HG02840 (cell line): Measurements from ENCODE around the gene CYP26C1.

Experiments
- ATAC-seq: cut with Tn5 transposase; IDR thresholded peaks from one replicate; pipeline ENCODE4 v1.9.1; 2021; ENCODE audit warnings: mild to moderate bottlenecking, moderate library complexity, moderate number of reproducible peaks; ENCODE audit not compliant: unreplicated experiment, low FRiP score

CYP26C1 gene

GRCh38 chr10:93063144-93063976, 2.8 kb downstream of the CYP26C1 start:
- ATAC-seq: no peak

GRCh38 chr10:93063977-93064660, 3.5 kb downstream of the CYP26C1 start:
- ATAC-seq: no peak

GRCh38 chr10:93064874-93065660, 4.5 kb downstream of the CYP26C1 start:
- ATAC-seq: no peak

- ATAC-seq: no peak
These were observed 5.3 kb downstream of the CYP26C1 start for GRCh38 chr10:93065675-93066543.

GRCh38 chr10:93066544-93066913, 5.9 kb downstream of the CYP26C1 start:
- no peak for ATAC-seq

GRCh38 chr10:93067443-93068365, 7.1 kb downstream of the CYP26C1 start:
- no peak for ATAC-seq

- no peak for ATAC-seq
These were observed 8.0 kb downstream of the CYP26C1 start for GRCh38 chr10:93068411-93069244.

- ATAC-seq: no peak
These were observed 8.6 kb downstream of the CYP26C1 start for GRCh38 chr10:93069245-93069561.

- no peak for ATAC-seq
These were observed 10.0 kb downstream of the CYP26C1 start for GRCh38 chr10:93070378-93071176.

- ATAC-seq: no peak
These were observed 10.5 kb downstream of the CYP26C1 start for GRCh38 chr10:93071177-93071472.

GRCh38 chr10:93071674-93072224, 11.2 kb downstream of the CYP26C1 start:
- ATAC-seq: no peak

- no peak for ATAC-seq
These were observed 11.7 kb downstream of the CYP26C1 start for GRCh38 chr10:93072225-93072712.

- no peak for ATAC-seq
These were observed 12.3 kb downstream of the CYP26C1 start for GRCh38 chr10:93072713-93073538.

- ATAC-seq: no peak
These were observed 13.0 kb downstream of the CYP26C1 start, which contains the start of gene CYP26A1 for GRCh38 chr10:93073539-93074146. Gene CYP26A1, plus strand, starts transcription at chr10:93073893. Its CDS starts 42 bp downstream, at chr10:93073935.

- ATAC-seq: no peak
These were observed 13.6 kb downstream of the CYP26C1 start for GRCh38 chr10:93074147-93074596.
